ENCODE measurements around the gene TPSD1.
"Not testable (repeated sequence)": the region's sequence is repeated elsewhere in the genome, so short reads cannot be mapped to it uniquely, and the experiment has no call there.

GRCh38 chr16:1225728-1226311 lies 30.0 kb upstream of the TPSD1 start:
- TF ChIP-seq CTCF, POLR2A (IDR thresholded peaks at IDR 0.05): not testable (repeated sequence)
